AG09309 (cell line): ENCODE results near the gene DRICH1.
A peak's percentile ranks its signal among the peaks of the same experiment; 100 is the strongest.
"Not testable (repeated sequence)": the region's sequence is repeated elsewhere in the genome, so short reads cannot be mapped to it uniquely, and the experiment has no call there.

Source experiments
- DNase-seq: peaks from one replicate; pipeline ENCODE4 v3.0.0-alpha.2; 2010; ENCODE audit warnings: low read depth
- H3K4me3 ChIP-seq: 2 replicates; pipeline ENCODE4 v1.5.1; 2011; ENCODE audit warnings: mild to moderate bottlenecking, low read depth, low read length, moderate library complexity; ENCODE audit not compliant: control insufficient read depth
- CTCF ChIP-seq: IDR thresholded peaks from 2 replicates; pipeline ENCODE4 v1.5.1; 2011; ENCODE audit warnings: mild to moderate bottlenecking, low read depth, low read length, inconsistent platforms; ENCODE audit not compliant: insufficient read depth, control insufficient read depth; ENCODE audit errors: missing control alignments

The DRICH1 gene

GRCh38 chr22:23638611-23639010 is 6.5 kb upstream of the DRICH1 start:
- DNase-seq, result no peak
- no peak for TF ChIP-seq CTCF
- H3K4me3 ChIP-seq, result no peak overlapping the region

- DNase-seq, H3K4me3 ChIP-seq: not testable (repeated sequence)
Measured at GRCh38 chr22:23635291-23635690, 3.2 kb upstream of the DRICH1 start.

GRCh38 chr22:23628056-23628743 is 3.9 kb downstream of the DRICH1 start:
- not testable (repeated sequence) for DNase-seq, H3K4me3 ChIP-seq

GRCh38 chr22:23627401-23628055 is 4.6 kb downstream of the DRICH1 start:
- TF ChIP-seq CTCF, result peak; percentile 45
- DNase-seq, result peak; percentile 2
- not testable (repeated sequence) for H3K4me3 ChIP-seq

- H3K4me3 ChIP-seq, result no peak overlapping the region
- no peak for TF ChIP-seq CTCF
- no peak for DNase-seq
Measured at GRCh38 chr22:23626286-23626975, 5.7 kb downstream of the DRICH1 start.

GRCh38 chr22:23622634-23623033 is 9.5 kb downstream of the DRICH1 start:
- DNase-seq, result no peak
- no peak overlapping the region for H3K4me3 ChIP-seq
- TF ChIP-seq CTCF, result no peak

GRCh38 chr22:23621916-23622315 is 10.2 kb downstream of the DRICH1 start:
- DNase-seq, H3K4me3 ChIP-seq: not testable (repeated sequence)

- TF ChIP-seq CTCF, result no peak
- DNase-seq, result no peak
- no peak overlapping the region for H3K4me3 ChIP-seq
Measured at GRCh38 chr22:23621082-23621780, 10.9 kb downstream of the DRICH1 start.
